Inferior parietal cortex (tissue), 1 donor: ENCODE results near the gene FLNC.

Experiments used
- DNase-seq: peaks from one replicate; pipeline ENCODE4 v3.0.0-alpha.2; 2016; ENCODE audit errors: extremely low spot score

FLNC gene

GRCh38 chr7:128861957-128862570 lies 31.9 kb downstream of the FLNC start:
- DNase-seq = no peak

- peak; percentile 98 for DNase-seq
Observed at GRCh38 chr7:128862571-128863432, 32.6 kb downstream of the FLNC start, which contains the start of gene ATP6V1F. ATP6V1F (plus strand) TSS chr7:128862856; CDS start chr7:128862905, 49 bp downstream.

- DNase-seq = peak; percentile 27
Observed at GRCh38 chr7:128863433-128863989, 33.3 kb downstream of the FLNC start.

GRCh38 chr7:128865303-128865702 lies 35.1 kb downstream of the FLNC start:
- DNase-seq = no peak

GRCh38 chr7:128865996-128866877 lies 36.0 kb downstream of the FLNC start:
- DNase-seq = no peak

- no peak for DNase-seq
Observed at GRCh38 chr7:128867241-128867640, 37.0 kb downstream of the FLNC start.

GRCh38 chr7:128867842-128868623 lies 37.8 kb downstream of the FLNC start:
- DNase-seq = no peak

- no peak for DNase-seq
Observed at GRCh38 chr7:128868624-128869137, 38.5 kb downstream of the FLNC start.

GRCh38 chr7:128869138-128869943 lies 39.1 kb downstream of the FLNC start:
- DNase-seq = peak; percentile 27

GRCh38 chr7:128869944-128870285 lies 39.7 kb downstream of the FLNC start:
- DNase-seq = no peak

- DNase-seq = no peak
Observed at GRCh38 chr7:128871050-128871449, 40.8 kb downstream of the FLNC start.

GRCh38 chr7:128872394-128872824 lies 42.2 kb downstream of the FLNC start:
- DNase-seq = no peak

- DNase-seq = no peak
Observed at GRCh38 chr7:128873234-128873633, 43.0 kb downstream of the FLNC start.

GRCh38 chr7:128874140-128875031 lies 44.2 kb downstream of the FLNC start:
- no peak for DNase-seq

- no peak for DNase-seq
Observed at GRCh38 chr7:128875523-128875948, 45.3 kb downstream of the FLNC start.

- no peak for DNase-seq
Observed at GRCh38 chr7:128876127-128876526, 45.9 kb downstream of the FLNC start.

- no peak for DNase-seq
Observed at GRCh38 chr7:128876586-128876977, 46.4 kb downstream of the FLNC start.

GRCh38 chr7:128876978-128877755 lies 47.0 kb downstream of the FLNC start:
- no peak for DNase-seq
